ENCODE measurements around the gene TRABD2B. TPM values are rescaled to one million over a fixed set of nuclear protein-coding genes. Genes with fewer than 3 reads are reported as not detected.

Gene TRABD2B
- total and polyA plus RNA-seq, 4 donors, result 0.28 to 2.6 (median 1.3) TPM

DNA sequence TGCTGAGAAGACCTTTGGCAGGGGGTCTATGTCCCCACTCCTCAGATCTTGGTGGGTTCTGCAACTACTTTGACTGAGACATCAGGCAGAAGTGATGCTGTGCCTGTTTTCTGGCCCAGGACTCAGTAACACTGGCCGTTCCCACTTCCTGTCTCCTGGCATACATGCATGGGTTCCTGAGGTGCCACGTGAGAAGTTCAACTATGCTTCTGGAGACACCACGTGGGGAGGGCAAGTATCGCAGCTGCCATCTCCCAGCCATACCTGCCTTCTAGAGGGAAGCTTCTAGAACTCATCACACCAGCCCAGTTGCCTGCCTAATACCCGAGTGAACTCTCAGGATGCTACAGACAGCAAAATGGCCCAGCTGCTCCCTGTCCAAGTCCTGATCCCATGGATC lies 65.8 kb downstream of the TRABD2B start:
- peaks cover 0 to 17% (median 7%) of the 10 kb centered on the region in 4 donors for H3K4me1 ChIP-seq (ENCODE audit: control insufficient read depth in 4 of 4, insufficient read depth in 4 of 4, low read length in 3 of 4)

DNA sequence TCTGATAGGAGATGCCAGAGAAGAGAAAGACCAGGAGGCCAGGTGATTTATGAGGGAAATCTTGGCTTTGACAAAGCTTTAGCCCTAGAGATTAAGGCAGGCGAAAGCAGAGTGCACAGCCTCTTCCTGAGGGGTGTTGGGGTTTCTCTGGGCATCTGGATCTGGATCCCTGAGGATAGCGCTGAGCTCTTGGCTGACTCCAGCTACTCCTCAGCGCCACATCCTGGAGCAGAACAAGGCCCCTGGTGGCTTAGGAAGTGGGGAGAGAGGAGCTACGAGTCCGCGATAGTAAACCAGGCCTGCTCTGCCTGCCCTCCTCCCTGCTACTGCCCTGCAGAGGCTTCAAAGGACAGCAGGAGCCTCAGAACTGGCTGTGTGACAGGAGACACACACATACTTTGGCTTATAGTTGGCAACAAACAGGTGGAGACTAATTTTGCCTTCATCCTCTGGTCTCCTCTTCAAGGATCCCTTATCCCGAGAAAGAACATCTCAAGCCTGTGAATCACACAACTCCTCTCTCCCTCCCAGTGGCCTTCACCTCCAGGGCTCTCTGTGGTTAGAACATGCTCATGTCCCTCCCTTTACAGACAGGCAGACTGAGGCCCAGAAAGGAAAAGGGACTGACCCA lies 66.9 kb downstream of the TRABD2B start:
- Histone ChIP-seq H3K4me3 (ENCODE audit: low read depth in 1 of 3, low read length in 3 of 3) (no peak overlapping the region), H3K36me3 (ENCODE audit: control insufficient read depth in 4 of 4, insufficient read depth in 3 of 4, low read depth in 1 of 4, low read length in 3 of 4) (no peaks in the 10 kb centered on the region), H3K27ac (ENCODE audit: low read depth in 1 of 2, low read length in 2 of 2) (no peak overlapping the region), H3K27me3 (ENCODE audit: control insufficient read depth in 4 of 4, insufficient read depth in 4 of 4, low read length in 3 of 4) (no peaks in the 10 kb centered on the region), H3K4me1 (ENCODE audit: control insufficient read depth in 4 of 4, insufficient read depth in 4 of 4, low read length in 3 of 4) (peaks cover 0 to 17% (median 7%) of the 10 kb centered on the region in 4 donors), H3K9ac (ENCODE audit: low read depth in 1 of 2, low read length in 2 of 2) (no peak overlapping the region), H3K9me3 (ENCODE audit: control insufficient read depth in 4 of 4, low read length in 3 of 4) (no peaks in the 10 kb centered on the region)
- DNase-seq (ENCODE audit: low spot score), result no peak
- TF ChIP-seq, protein P1, sequence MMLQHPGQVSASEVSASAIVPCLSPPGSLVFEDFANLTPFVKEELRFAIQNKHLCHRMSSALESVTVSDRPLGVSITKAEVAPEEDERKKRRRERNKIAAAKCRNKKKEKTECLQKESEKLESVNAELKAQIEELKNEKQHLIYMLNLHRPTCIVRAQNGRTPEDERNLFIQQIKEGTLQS (IDR thresholded peaks at IDR 0.05), result no peak
- TF ChIP-seq HNF4G (IDR thresholded peaks at IDR 0.05) (no peak), RXRA (IDR thresholded peaks at IDR 0.05) (no peak)
- WGBS, result 88% methylated on average over 7 of the region's 7 CpGs

More for the DNA sequence above, 65.8 kb downstream of the TRABD2B start:
- no peak overlapping the region for H3K27ac ChIP-seq (ENCODE audit: low read depth in 1 of 2, low read length in 2 of 2)
- no peak overlapping the region for H3K9ac ChIP-seq (ENCODE audit: low read depth in 1 of 2, low read length in 2 of 2)
- WGBS, result 67% methylated on average over 5 of the region's 5 CpGs
- DNase-seq (ENCODE audit: low spot score), result no peak
- no peak overlapping the region for H3K4me3 ChIP-seq (ENCODE audit: low read depth in 1 of 3, low read length in 3 of 3)
- H3K27me3 ChIP-seq (ENCODE audit: control insufficient read depth in 4 of 4, insufficient read depth in 4 of 4, low read length in 3 of 4), result no peaks in the 10 kb centered on the region
- no peaks in the 10 kb centered on the region for H3K9me3 ChIP-seq (ENCODE audit: control insufficient read depth in 4 of 4, low read length in 3 of 4)
- H3K36me3 ChIP-seq (ENCODE audit: control insufficient read depth in 4 of 4, insufficient read depth in 3 of 4, low read depth in 1 of 4, low read length in 3 of 4), result no peaks in the 10 kb centered on the region
- no peak for TF ChIP-seq SP1 (IDR thresholded peaks at IDR 0.05)
- TF ChIP-seq NR2F2 (IDR thresholded peaks at IDR 0.05), result no peak
- TF ChIP-seq, protein P2, sequence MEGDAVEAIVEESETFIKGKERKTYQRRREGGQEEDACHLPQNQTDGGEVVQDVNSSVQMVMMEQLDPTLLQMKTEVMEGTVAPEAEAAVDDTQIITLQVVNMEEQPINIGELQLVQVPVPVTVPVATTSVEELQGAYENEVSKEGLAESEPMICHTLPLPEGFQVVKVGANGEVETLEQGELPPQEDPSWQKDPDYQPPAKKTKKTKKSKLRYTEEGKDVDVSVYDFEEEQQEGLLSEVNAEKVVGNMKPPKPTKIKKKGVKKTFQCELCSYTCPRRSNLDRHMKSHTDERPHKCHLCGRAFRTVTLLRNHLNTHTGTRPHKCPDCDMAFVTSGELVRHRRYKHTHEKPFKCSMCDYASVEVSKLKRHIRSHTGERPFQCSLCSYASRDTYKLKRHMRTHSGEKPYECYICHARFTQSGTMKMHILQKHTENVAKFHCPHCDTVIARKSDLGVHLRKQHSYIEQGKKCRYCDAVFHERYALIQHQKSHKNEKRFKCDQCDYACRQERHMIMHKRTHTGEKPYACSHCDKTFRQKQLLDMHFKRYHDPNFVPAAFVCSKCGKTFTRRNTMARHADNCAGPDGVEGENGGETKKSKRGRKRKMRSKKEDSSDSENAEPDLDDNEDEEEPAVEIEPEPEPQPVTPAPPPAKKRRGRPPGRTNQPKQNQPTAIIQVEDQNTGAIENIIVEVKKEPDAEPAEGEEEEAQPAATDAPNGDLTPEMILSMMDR (IDR thresholded peaks at IDR 0.05; ENCODE audit: low read depth, low read length, missing input control), result peak; percentile 35
- TF ChIP-seq FOXA1 (IDR thresholded peaks at IDR 0.05), result no peak
- TF ChIP-seq RAD21 (IDR thresholded peaks at IDR 0.05), result peak; percentile 51 to 69
- TF ChIP-seq EGR1 (IDR thresholded peaks at IDR 0.05; ENCODE audit: low read depth in 2 of 2), result no peak

DNA sequence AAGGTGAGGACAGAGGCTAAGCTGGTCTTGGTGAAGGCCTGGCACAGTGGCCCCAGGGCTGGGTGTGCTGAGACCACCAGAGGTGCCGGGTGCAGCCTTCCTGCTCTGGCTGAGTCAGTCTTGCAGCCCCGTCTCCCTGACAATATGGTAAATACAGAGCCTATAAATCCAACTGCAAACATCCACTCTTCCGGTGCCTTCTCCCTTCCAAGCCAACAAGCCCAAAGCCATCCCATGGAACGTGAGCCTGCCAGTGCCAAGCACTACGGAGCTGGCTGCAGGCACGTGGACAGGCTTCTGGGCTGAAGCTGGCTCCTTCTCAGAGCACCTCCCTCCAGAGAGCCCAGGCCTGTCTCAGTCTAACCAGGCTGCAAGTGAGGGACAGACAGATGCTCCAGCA lies 70.0 kb downstream of the TRABD2B start:
- WGBS, result 88% methylated on average over 6 of the region's 6 CpGs
- no peaks in the 10 kb centered on the region for H3K9me3 ChIP-seq (ENCODE audit: control insufficient read depth in 4 of 4, low read length in 3 of 4)
- DNase-seq (ENCODE audit: low spot score), result no peak

More for the DNA sequence above, 70.0 kb downstream of the TRABD2B start:
- H3K4me1 ChIP-seq (ENCODE audit: control insufficient read depth in 4 of 4, insufficient read depth in 4 of 4, low read length in 3 of 4), result peaks cover 0 to 3% (median under 1%) of the 10 kb centered on the region in 4 donors
- H3K4me3 ChIP-seq (ENCODE audit: low read depth in 1 of 3, low read length in 3 of 3), result no peak overlapping the region
- H3K9ac ChIP-seq (ENCODE audit: low read depth in 1 of 2, low read length in 2 of 2), result no peak overlapping the region
- H3K36me3 ChIP-seq (ENCODE audit: control insufficient read depth in 4 of 4, insufficient read depth in 3 of 4, low read depth in 1 of 4, low read length in 3 of 4), result no peaks in the 10 kb centered on the region
- no peak overlapping the region for H3K27ac ChIP-seq (ENCODE audit: low read depth in 1 of 2, low read length in 2 of 2)
- no peaks in the 10 kb centered on the region for H3K27me3 ChIP-seq (ENCODE audit: control insufficient read depth in 4 of 4, insufficient read depth in 4 of 4, low read length in 3 of 4)
- TF ChIP-seq FOXA2 (IDR thresholded peaks at IDR 0.05) (no peak), SP1 (IDR thresholded peaks at IDR 0.05) (no peak), EGR1 (IDR thresholded peaks at IDR 0.05; ENCODE audit: low read depth in 2 of 2) (no peak), NR2F2 (IDR thresholded peaks at IDR 0.05) (no peak), HNF4G (IDR thresholded peaks at IDR 0.05) (no peak), FOXA1 (IDR thresholded peaks at IDR 0.05) (no peak), RAD21 (IDR thresholded peaks at IDR 0.05) (no peak)
- TF ChIP-seq, protein P3, sequence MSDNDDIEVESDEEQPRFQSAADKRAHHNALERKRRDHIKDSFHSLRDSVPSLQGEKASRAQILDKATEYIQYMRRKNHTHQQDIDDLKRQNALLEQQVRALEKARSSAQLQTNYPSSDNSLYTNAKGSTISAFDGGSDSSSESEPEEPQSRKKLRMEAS (IDR thresholded peaks at IDR 0.05), result no peak
- TF ChIP-seq, protein P4, sequence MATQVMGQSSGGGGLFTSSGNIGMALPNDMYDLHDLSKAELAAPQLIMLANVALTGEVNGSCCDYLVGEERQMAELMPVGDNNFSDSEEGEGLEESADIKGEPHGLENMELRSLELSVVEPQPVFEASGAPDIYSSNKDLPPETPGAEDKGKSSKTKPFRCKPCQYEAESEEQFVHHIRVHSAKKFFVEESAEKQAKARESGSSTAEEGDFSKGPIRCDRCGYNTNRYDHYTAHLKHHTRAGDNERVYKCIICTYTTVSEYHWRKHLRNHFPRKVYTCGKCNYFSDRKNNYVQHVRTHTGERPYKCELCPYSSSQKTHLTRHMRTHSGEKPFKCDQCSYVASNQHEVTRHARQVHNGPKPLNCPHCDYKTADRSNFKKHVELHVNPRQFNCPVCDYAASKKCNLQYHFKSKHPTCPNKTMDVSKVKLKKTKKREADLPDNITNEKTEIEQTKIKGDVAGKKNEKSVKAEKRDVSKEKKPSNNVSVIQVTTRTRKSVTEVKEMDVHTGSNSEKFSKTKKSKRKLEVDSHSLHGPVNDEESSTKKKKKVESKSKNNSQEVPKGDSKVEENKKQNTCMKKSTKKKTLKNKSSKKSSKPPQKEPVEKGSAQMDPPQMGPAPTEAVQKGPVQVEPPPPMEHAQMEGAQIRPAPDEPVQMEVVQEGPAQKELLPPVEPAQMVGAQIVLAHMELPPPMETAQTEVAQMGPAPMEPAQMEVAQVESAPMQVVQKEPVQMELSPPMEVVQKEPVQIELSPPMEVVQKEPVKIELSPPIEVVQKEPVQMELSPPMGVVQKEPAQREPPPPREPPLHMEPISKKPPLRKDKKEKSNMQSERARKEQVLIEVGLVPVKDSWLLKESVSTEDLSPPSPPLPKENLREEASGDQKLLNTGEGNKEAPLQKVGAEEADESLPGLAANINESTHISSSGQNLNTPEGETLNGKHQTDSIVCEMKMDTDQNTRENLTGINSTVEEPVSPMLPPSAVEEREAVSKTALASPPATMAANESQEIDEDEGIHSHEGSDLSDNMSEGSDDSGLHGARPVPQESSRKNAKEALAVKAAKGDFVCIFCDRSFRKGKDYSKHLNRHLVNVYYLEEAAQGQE (IDR thresholded peaks at IDR 0.05), result no peak
- TF ChIP-seq, protein P5, sequence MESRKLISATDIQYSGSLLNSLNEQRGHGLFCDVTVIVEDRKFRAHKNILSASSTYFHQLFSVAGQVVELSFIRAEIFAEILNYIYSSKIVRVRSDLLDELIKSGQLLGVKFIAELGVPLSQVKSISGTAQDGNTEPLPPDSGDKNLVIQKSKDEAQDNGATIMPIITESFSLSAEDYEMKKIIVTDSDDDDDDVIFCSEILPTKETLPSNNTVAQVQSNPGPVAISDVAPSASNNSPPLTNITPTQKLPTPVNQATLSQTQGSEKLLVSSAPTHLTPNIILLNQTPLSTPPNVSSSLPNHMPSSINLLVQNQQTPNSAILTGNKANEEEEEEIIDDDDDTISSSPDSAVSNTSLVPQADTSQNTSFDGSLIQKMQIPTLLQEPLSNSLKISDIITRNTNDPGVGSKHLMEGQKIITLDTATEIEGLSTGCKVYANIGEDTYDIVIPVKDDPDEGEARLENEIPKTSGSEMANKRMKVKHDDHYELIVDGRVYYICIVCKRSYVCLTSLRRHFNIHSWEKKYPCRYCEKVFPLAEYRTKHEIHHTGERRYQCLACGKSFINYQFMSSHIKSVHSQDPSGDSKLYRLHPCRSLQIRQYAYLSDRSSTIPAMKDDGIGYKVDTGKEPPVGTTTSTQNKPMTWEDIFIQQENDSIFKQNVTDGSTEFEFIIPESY (IDR thresholded peaks at IDR 0.05), result no peak
